Transverse colon (tissue), 3 donors: ENCODE data around the gene MCM3AP.

Experiments
- CTCF ChIP-seq, 5 experiments: fragments of 200-600 bp in 3 of 5; fragments of 450-650 bp in 2 of 5; sonication (generic) in 3 of 5; IDR thresholded peaks; 1 replicate in 2 of 5; 2 replicates in 3 of 5; pipeline ENCODE4 v1.5.1; 2016 to 2017; ENCODE audit warnings: antibody characterized with exemption in 5 of 5, inconsistent platforms in 3 of 5, mild to moderate bottlenecking in 2 of 5, moderate library complexity in 1 of 5
- EP300 ChIP-seq: sonication (generic); formaldehyde crosslinking; IDR thresholded peaks from one replicate; pipeline ENCODE4 v1.6.1; 2017; ENCODE audit warnings: antibody characterized with exemption, low read depth
- POLR2A ChIP-seq: fragments of 450-650 bp; IDR thresholded peaks from one replicate; pipeline ENCODE4 v1.6.1; 2016; ENCODE audit warnings: antibody characterized with exemption, mild to moderate bottlenecking, moderate library complexity

GRCh38 chr21:46329796-46330195 is 44.4 kb upstream of the MCM3AP start:
- no peak for TF ChIP-seq CTCF (IDR thresholded peaks at IDR 0.05)
- TF ChIP-seq EP300: no peak
- TF ChIP-seq POLR2A: no peak
